Retina (tissue), 1 donor: ENCODE results near the gene FAM184B.
A peak's percentile ranks its signal among the peaks of the same experiment; 100 is the strongest.
"Not testable (repeated sequence)": the region's sequence is repeated elsewhere in the genome, so short reads cannot be mapped to it uniquely, and the experiment has no call there.

ENCODE experiments used
- DNase-seq: peaks from one replicate; pipeline ENCODE4 v3.0.0-alpha.2; 2016

FAM184B gene

DNA sequence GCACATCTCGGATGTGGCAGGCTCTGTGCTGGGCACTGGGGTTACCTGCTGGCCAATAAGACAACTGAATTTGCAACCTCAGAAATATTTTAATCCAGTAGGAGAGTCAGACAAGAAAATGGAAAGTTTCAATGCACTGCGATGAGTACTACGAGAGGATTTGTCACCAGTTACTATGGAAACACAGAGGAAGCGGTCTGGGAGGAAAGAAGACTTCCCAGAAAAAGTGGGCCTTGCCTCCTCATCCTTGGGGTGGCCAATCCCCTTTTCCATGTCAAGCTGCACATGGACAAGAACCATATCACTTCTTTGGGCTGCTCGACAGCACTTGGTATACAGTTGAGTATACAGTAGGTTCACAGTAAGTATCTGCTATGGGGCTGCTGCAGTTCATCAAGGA is 67.6 kb downstream of the FAM184B start:
- no peak for DNase-seq

GRCh38 chr4:17712166-17712565 is 69.3 kb downstream of the FAM184B start:
- DNase-seq: no peak

DNA sequence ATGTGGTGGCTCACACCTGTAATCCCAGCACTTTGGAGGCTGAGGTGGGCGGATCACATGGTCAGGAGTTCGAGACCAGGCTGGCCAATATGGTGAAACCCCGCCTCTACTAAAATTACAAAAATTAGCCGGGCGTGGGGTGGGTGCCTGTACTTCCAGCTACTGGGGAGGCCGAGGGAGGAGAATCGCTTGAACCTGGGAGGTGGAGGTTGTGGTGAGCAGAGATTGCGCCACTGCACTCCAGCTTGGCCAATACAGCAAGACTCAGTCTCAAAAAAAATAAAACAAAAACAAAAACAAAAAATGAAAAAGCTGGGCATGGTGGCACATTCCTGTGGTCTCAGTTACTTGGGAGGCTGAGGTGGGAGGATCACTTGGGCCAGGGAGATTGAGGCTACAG is 70.2 kb downstream of the FAM184B start:
- DNase-seq: not testable (repeated sequence)

DNA sequence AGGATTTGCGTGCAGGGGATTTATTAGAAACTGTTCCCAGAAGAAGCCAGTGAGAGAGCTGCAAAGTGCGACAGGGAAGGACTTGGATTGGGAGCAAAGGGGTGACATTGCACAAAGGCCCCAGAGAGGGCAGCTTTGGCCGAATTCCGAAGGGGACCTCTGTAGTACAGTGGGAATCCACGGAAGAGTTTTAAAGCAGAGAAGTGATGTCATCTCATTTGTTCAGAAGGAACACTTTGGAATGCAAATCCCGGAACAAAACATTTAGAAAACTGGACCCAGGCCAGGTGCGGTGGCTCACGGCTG is 71.7 kb downstream of the FAM184B start:
- no peak for DNase-seq

- no peak for DNase-seq
Observed at GRCh38 chr4:17708992-17709762, 72.2 kb downstream of the FAM184B start.

DNA sequence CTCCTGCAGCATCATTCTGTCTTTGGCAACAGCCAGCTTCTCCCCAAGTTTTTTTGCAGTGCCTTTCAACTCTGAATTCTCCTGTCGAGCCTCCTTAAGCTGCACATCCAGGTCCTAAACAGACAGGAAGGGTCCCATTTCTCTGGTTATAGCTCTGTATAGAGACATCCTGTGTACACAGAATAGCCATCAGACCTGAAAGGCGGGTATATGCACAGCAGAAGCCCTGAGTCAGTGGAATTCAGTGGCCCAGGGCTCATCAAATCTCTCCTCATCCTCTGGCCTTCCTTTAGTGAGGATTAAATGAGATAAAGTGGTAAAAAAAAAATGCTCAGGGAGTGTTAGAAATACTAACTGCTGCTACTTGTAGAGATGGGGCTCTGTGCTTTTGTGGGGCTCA is 73.8 kb downstream of the FAM184B start:
- no peak for DNase-seq

DNA sequence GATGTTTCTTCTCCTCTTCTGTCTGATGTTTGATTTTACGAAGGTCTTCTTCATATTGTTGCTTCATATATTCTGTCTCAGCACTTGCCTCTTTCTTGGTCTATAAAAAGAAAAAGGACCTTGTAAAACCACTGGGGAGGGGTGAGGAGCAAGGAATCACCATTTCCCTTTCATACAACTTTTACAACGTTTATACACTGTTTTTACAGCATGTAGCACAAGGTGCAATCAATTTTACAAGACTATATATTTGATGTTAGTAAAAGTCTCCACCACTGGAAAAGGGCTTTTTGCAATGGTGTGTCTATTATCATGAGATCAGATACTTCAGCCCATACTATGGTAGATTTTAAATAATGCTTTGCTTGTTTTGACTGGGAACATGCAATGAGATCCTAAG is 76.3 kb downstream of the FAM184B start:
- DNase-seq: no peak

DNA sequence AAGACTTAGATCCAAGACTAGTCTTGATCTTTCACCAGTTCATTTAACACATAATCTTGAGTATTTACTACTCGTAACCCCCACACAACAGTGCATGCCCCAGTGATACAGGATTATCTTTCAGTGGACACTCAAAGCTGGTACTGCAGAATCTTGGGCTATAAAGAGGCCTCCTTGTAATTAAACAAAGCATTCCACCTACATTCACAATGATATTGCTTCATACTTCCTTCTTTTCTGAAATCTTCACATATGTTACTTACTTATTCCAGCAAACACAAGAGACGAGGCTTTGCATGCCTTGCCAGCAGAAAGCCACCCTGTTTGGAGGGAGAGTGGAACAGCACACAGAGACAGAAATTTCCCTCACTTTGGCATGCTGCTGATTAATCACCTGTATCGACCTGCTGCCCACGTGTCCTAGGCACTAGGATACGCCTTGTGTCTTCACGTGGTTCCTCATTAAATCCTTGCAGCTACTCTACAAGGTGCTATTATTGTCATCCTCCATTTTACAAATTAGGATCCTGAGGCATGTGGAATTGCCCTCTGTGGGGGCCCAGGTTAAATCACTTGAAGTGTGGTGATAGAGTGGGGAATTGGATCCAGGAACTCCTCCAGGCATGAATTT is 77.3 kb downstream of the FAM184B start:
- DNase-seq: no peak

DNA sequence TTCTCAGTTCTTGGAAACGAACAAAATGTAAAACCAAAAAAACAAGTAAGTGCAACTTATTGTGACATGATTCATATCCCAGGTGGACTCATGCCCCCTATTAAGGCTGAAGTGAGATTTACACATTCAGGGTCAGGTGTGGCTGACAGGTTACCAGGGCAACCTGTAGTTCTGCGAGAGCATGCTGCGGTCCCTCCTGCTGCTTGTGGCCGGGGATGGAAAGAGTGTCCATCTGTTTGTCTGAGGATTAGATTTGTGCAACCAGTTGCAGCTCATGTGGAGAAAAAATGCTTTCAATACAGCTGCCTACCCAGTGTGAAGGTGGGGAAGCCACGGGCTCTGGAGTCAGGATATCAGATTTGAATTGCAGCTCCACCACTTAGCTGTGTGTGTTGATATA is 78.8 kb downstream of the FAM184B start:
- DNase-seq: peak; percentile 16

GRCh38 chr4:17701882-17702281 is 79.5 kb downstream of the FAM184B start:
- DNase-seq: no peak

GRCh38 chr4:17701138-17701839 is 80.1 kb downstream of the FAM184B start:
- no peak for DNase-seq

- DNase-seq: no peak
Observed at GRCh38 chr4:17699380-17699779, 82.0 kb downstream of the FAM184B start.

GRCh38 chr4:17698116-17698515 is 83.3 kb downstream of the FAM184B start:
- DNase-seq: no peak

- DNase-seq: no peak
Observed at GRCh38 chr4:17695341-17695740, 86.1 kb downstream of the FAM184B start.

DNA sequence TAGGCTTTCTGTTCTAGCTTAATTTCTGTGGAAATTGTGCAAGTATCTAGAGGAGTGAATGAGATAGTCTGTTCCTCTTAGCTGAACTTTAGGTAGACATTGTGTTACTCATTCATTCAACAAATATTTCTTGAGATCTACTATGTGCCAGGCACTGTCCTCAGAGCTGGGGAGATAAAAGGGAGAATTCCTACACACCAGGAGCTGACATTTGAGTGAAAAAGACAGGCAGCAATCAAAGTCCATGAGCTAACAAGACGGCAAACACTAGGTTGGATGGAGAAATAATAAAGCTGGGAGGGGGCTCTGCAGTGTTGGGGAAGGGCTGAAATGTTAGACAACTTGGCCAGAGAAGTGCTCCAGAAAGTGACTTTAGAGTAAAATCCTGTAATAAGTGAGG is 86.9 kb downstream of the FAM184B start:
- DNase-seq: no peak

DNA sequence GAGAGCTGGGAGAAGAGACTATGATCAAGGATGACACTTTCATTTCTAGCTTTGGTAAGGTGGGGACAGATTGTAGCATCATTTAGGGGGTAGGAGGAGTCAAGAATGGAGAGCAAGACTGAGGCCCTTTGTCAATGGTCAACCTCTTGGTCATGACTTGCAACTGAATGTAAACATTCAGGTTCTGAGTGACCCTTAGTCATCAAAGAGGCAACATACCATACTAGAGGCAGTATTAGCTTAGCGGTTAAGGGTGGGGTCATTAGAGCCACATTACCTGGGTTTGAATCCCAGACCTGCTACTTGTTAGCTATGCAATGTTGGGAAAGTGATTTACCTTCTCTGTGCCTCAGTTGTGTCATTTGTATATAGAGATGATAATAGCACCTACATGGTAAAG is 90.5 kb downstream of the FAM184B start:
- DNase-seq: no peak

DNA sequence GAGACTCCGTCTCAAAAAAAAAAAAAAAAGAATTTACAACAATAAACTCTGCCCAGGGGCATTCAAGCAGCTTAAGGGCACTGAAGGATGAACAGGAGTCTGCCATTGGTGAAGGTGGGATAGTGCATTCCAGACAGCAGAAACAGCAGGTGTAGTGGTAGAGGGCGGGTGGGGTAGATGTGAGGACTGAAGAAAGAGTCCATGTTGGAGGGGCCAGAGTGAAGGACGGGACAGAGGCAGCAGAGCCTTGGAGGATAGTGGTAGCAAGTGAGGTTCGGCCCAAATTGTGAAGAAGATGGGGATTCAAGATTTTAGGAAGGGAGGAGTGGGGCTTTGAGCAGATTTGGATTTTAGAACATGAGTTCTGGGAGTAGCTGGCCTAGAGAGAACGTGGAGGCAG is 91.3 kb downstream of the FAM184B start:
- no peak for DNase-seq

DNA sequence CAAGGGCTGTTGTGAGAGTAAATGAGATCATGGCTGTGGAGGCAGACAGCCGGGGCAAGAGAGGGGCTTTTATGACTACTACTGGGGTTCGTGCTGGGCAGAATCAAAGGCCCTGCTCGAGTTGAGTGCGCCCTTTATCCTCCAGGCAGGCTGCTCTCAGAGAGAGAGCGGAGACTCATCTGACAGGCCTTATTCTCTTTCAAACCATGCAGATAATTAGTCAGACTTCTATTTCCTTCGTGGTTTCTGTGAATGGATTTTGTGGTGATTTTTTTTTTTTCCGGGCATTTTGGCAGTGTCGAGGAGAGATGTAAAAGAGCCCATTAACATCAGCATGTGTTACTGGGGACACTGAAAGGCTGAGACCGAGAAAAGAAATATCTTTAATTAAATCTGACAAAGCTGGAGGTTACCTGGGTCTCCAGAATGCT is 93.4 kb downstream of the FAM184B start:
- DNase-seq: peak; percentile 73

DNA sequence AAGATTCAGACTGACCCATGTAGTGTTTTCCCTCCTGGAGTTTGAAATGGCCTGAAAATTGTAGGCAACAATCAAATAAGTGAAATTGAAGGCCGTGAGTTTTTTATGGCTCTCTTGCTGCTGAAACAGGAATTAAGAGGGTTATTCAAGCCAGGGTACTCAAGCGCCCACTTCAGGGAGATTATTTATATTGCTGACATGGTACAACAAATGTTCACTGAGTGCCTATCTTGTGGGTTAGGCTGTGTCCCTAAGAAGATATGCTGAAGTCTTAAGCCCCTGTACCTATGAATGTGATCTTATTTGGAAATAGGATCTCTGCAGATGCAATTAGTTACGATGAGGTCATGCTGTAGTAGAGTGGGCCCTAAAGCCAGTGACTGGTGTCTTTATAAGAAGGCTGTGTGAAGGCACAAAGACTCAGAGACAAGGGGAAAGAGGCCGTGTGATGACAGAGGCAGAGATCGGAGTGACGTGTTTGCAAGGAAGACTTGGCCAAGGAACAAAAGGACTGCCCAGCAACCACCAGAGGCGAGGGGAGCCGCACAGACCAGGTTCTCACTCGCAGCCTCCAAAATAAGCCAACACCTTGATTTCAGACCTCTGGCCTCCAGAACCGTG is 94.1 kb downstream of the FAM184B start:
- DNase-seq: no peak

DNA sequence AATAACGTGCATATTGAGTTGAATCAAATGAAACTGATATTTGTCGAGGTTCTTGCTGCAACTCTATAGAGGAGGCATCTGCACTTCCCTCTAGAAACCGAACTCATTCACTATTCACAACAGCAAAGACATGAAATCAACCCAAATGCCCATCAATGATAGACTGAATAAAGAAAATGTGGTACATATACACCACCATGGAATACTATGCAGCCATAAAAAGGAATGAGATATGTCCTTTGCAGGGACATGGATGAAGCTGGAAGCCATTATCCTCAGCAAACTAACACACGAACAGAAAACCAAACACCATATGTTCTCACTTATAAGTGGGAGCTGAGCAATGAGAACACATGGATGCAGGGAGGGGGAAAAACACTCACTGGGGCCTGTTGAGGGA is 96.8 kb downstream of the FAM184B start:
- not testable (repeated sequence) for DNase-seq

GRCh38 chr4:17682222-17682566 is 99.2 kb downstream of the FAM184B start:
- no peak for DNase-seq

DNA sequence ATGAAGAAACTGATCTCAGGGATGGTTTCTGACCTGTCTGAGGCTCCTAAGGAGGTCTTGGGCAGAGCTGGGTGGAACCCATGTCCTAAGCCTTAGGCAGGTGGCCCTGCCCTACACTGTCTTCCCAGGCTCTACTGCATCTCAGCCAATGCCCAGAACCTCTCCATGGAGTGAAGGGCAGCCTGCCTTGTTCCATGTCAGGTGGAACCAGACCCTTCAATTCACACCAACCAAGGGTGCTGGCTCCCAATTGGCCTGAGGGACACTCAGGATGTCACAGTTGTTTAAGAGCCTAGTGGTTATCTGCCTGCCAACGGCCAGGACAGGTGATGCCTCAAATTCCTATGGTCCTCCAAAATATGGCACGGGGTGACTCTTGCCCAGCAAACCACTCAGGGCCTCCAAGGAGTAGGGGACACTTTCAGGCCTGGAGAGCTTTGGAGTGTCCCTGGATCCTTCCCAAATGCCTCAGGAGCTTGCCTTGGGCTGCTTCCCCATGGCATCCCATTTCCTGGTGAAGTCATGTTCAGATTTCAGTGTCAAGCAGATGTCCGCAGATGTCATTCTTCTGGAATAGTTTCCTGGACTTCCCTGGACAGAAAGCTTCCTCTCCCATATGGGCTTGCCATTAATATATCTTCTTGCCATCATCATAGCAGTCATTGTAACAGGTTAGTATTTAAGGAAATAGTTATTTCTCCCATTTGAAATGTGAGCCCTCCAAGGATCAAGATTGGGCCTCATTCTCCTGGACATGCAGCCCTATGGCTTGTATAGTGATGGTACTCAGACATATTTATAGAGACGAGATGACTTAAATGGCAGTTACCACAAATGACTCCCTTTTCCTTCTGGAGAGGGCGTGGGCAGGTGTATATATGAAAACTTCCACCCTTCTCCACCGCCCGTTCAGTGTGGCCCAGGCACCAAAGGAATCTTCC is 99.9 kb downstream of the FAM184B start:
- DNase-seq: no peak
